Kidney capillary endothelial cell (primary cell): Measurements from ENCODE around the gene SLC66A2.

ENCODE experiments used
- DNase-seq: peaks from one replicate; pipeline ENCODE4 v3.0.0-alpha.2; 2018; ENCODE audit warnings: low spot score

SLC66A2 gene

DNA sequence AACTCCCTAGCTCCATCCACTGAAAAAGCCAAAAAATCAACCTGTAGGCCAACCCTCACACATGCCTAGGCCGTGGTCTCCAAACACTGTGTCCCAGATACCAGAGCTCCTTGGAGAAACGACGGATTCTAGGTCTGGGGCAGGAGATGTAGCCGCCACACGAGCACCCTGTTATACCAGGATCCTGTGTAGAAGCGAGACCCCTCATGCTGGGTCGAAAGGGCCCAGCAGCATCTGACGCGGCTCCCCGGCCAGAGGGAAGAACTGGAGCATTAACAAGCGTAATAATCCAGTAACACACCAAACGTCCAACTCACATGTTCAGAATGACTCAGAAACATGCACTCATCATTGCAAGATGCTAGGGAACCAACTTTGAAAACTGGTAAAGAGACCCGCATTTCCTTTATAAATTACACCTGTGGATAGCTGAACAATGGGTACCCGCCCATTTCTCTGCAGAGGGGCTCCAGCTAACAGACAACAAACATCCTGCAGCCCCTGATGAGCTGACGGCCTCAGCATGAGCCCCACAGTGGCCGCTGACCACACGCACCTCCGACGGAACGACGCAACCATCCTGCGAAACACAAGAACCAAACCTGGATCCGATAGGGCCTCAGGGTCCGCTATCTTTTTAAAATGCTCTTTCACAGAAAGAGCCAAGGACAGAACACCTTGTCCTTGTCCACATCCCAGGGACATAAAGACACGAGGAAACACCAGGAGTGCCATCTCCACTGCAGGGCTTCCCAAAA is 14.2 kb downstream of the SLC66A2 start:
- DNase-seq = no peak

DNA sequence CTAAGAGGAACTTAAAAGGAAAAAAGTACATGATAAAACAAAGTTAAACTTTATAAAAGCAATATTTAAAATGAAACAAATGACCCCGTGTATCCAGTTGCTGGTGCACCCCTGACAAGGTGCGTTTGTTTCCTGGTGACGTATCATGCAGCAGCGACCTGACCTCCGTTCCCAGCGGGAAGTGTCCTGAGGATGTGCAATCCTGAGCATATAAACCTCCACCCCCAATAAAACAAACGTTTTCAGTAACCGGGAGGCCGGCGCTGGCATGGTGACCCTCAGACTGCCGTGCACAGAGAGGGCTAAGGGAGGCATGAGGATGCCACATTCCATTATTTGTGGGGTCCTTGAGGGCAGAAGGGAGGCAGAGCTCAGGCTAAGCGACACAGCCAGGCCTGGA is 14.8 kb downstream of the SLC66A2 start:
- DNase-seq = no peak

DNA sequence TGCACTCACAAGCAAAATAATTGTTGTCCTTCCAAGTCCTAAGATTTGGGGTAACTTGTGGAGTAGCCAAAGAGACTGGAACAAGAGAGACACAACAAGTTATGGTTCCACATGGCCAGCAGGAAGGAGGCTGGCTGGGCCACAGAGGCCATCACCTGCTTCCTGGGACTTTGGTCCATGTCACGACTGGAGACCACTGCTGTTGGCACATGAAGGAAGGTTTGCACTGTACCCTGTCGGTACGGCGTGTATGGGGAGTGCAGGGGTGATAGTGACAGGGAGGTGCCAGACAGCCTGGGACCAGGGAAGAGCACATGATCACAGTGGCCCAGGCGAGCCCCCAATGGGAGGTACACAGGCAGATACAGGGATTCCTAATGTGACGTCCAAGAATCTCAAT is 15.5 kb downstream of the SLC66A2 start:
- no peak for DNase-seq

DNA sequence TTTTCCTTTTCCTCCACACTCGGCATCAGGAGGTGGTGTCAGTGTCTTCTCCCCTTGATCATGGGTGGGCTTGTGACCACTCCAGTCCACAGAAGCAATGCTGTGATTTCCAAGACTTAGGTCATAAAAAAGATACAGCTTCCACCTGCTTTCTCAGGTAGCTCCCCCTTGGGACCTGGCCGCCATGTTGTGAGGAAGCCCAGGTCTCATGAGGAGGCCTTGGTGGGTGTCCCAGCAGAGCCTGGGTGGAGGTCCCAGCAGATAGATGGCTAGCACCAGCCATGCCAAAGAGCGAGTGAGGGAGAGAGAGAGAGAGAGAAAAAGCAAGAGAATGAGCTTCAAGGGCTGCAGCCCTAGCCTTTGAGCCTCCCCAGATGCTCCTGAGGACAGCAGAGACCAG is 16.0 kb downstream of the SLC66A2 start:
- DNase-seq = no peak

DNA sequence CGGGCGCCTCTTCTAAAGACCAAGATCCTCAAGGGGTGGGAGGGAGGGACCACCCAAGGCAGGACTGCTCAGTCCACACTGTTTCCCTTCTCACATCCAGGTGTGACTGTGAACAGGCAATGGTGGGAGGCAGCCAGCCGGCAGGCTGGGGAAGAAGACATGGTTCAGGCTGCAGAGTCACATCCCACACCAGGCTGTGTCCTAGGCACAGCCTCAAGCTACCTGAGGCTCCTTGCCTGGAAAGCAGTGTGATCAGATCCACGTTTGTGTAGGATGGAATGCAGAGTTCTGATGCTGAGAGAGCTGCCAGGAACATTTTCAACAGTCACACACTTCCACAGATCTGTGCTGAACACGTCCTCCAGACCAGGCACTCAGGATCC is 16.4 kb downstream of the SLC66A2 start:
- no peak for DNase-seq

DNA sequence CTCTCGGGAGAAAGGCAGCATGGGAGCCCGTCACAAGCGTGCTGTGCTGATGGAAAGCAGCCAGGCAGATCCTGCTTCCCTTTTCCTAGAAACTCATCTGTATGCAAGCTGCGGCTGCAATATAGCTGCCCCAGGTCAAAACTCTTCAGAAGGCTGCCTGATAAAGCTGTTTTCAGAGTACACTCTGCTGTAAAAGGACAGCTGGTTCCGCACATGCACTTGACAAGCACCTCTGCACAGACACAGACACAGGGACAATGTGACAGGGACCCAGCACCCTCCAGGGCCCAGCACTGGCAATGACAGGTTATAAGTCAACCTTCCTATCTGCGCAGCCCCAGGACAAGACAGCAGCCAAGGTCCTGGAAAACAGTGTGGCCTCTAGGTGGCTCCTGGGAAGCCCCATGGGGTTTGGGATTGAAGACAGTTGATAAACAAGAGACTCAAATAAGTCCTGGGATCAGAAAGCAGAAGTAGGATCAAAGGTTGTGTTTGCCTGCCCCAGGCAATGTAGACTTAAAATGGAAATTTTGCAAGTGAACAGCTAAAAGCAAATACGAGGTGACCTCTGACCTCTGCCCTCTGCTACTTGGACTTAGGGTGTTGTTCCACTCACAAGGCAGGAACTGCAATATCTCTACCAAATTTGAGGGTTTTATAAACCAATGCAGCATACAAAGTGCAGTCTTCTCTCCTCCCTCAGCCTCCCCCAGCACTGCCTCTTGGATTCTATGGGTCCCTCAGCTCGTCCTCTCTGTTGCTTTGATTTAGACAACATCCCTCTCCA is 16.9 kb downstream of the SLC66A2 start:
- DNase-seq = no peak

DNA sequence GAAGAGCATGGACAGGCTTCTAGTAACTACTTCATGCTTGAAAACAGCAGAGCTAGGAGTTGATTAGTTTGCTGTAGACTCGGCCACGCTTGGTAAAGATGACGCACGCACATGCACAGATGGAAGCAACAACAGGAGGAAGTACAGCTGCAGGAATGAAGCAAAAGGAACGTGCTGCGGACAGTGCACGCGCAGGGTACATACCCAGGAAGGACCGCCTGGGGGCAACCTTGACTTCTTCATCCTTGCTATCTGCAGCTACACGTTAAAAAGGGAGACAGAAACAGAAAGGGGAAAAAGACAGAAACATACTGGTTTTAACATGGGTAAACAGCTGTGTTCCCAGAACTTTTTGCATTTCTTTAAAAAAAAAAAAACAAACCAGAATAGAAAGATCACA is 17.7 kb downstream of the SLC66A2 start:
- no peak for DNase-seq

DNA sequence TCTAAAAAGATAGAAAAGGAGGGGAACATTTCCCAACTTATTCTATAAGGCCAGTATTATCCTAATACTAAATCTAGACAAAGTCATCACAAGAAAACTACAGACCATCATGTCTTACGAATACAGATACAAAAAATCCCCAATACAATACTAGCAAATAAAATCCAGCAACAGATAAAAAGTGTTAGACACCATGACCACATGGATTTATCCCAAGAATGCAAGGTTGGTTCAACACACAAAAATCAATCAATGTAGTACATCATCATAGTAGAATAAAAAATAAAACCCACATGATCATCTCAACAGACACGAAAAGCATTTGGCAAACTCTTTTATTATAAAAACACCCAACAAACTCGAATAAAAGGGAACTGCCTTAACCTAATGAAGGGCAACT is 18.5 kb downstream of the SLC66A2 start:
- DNase-seq = no peak

DNA sequence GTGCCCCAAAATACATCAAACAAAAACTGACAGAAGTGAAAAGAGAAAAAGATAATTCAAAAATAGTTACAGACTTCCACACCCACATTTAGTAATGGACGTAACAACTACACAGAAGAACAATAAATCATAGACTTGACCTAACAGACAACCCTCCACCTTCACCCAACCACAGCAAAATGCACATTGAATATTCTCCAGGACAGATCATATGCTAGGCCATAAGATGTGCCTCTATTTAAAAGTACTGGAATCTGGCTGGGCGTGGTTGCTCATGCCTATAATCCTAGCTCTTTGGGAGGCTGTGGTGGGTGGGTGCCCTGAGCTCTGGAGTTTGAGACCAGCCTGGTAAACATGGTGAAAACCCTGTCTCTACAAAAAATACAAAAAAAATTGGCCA is 20.0 kb downstream of the SLC66A2 start:
- DNase-seq = no peak

DNA sequence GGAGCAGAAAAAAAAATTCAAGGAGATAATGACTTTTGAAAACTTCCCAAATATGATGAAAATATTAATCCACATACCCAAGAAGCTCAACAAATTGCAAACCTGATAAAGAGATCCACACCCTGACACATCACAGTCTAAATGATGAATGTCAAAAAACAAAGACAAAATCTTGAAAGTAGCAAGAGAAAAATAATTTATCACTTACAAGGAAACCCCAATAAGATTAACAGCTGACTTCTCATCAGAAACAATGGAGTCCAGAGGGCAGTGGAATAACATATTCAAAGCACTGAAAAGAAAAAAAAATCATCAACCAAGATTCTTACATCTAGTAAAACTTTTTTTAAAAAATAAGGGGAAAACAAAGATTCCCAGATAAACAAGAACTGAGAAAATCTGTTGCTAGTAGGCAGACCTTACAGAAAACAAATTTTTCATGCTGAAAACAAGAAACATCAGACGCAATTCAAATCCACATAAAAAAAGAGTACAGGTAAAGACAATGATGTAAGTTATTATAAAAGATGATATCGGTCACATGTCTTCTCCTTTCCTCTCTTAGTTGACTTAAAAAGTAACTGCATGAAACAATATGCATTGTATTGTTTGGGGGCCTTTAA is 21.3 kb downstream of the SLC66A2 start:
- peak; percentile 11 for DNase-seq

DNA sequence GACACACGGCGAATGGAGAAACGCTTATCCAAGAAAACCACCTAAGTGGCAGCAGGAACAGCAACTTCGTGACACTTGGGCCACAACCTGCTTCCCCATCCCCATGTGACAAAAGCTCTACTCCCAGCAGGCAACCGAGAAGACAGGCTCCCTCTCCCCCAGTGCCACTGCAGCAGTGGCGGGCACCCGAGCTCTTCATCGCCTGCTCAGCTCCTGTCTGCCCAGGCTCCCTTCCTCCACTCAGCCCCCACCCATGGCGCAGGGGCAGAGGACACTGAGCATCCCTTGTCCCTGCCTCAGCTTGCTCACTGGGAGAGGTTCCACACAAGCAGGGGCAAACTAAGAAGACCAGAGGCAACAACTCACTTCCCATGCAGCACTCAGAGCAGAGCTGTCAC is 22.9 kb downstream of the SLC66A2 start:
- no peak for DNase-seq

DNA sequence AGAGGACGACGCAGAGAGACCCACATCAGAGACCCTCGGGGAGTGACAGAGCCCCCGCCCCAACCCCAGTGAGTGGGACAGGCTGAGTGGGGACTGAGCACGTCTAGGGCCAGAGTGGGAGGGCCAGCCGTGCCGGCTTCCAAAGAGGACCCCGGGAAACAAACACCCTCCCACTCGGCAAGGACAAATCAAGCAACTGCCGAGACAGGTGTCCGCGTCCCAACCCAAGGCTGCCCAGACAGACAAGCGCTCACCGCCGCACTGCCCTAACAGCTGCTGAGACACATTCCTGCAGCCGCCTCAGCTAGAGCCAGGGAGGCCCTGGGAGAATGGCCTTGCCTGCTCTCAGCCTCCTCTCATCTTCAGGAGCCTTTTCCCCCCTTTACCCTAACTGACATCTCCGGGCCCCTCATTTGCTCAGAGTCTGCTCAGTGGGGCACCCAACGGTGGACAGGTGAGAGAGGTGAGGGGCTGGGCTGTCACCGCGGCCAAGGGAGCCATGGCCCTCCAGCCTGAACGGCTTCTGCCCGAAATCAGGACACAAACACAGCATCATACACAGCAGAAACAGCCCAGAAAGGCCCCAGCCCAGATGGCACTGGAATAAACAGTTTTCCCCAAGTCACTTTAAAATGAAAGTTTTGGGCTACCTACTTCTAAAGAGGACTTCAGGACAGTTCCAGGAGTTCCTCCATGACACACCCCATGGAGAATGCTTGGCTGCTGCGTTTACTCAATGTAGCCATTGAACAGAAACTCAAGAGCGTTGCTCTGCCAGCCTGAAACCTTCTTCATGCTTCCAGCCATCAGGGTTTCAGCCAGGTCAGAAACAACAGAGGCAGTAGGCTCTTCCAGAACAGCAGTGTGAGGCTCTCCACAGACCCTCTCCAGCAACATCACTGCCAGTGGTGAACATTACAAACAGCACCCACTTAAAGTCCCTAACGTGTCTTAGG is 23.6 kb downstream of the SLC66A2 start:
- DNase-seq = no peak

DNA sequence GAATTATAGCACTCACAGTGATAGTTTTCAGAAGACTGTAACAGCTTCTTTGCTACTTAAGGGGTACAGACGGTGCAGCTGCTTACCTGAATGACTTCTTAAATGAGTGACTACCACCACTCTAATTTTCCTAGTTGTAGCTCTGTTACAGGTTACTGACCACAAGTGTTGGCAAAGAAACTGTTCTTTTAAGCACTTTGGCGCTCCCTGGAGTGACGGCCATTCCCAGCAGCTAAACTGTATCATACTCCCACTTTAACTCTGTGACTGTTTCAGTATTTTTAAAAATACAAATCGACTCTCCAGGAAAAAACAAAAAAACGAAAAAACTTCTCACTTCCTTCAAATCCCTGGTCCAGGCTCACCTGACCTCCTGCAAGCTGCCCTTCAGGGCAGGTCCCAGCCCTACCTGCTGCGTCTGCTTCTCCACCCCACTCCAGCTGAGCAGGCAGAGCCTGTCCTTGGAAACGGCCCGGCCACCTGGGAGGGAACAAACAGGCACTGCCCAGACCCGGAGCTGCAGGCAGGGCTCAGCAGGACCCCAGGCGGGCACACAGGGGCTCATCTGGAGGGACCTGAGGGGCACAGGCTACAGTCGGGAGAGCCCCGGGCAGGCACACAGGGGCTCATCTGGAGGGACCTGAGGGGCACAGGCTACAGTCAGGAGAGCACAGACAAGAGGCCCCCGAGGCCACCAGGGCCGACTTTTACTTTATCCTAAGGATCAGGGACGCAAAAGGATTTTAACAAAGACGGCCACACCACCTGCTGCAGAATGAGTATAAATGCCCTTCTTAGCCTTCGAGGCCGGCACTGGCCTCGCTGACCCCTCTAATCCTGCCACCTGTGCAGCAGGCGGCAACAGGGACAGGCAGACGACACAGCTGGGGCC is 24.5 kb downstream of the SLC66A2 start:
- DNase-seq = no peak

DNA sequence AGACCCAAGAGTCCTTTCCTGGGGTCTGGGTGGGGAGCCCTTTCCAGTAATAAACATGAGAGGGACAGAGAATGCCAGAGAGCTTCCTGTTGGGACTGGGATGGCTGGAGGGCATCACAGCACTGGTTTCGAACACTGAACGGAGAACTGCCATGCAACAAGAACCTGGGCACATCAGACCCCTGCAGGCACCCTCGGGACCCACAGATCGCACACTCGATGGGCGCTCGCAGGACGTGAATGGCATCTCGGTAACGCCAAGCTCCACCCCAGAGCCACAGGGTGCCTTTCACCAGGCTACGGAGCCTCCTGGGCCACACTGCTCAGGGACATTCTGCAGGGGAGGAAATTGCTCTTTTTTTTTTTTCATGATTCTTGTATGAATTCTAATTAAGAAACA is 25.1 kb downstream of the SLC66A2 start:
- DNase-seq = no peak

DNA sequence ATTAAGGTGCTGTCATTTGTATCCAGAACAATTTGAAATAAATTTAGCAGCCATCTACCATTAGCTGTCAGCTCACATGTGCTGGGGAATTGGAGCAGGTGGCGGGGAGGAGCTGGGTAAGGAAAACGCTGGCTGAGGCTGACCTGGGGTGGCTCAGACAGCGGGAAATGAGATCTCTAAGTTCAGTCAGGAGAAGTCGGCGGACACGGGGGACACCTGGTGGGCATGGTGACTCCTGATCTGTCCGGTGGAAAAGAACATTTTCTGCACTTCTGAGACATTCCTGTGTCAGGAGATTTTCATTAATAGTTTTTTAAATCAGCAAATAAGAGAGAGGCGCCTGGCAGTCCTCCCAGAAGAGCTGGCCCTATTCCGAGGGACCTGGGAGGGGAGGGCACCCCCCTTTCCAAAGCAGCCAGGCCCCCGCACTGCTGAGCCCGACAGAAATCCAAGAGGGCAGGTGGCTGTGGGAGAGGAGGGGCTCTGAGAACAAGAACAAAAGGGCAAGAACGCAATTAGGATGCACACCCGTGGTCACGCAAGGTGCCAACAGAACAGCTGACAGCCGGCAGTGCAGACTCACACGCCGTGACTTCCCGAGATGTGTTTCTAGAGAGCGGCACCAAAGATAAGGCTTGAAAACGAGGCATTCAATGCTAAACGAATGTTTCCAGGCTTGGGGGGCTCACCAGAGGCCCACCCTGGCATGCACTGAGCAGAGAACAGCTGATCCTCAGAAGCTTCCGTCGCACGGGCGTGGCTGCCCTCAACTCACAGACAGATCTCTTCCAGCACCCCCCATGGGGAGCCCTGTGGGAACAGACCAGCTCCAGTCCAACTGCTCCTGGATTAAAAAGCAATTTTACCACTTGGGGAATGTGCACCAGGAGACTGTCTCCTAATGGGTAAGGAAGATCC is 26.4 kb downstream of the SLC66A2 start:
- no peak for DNase-seq

DNA sequence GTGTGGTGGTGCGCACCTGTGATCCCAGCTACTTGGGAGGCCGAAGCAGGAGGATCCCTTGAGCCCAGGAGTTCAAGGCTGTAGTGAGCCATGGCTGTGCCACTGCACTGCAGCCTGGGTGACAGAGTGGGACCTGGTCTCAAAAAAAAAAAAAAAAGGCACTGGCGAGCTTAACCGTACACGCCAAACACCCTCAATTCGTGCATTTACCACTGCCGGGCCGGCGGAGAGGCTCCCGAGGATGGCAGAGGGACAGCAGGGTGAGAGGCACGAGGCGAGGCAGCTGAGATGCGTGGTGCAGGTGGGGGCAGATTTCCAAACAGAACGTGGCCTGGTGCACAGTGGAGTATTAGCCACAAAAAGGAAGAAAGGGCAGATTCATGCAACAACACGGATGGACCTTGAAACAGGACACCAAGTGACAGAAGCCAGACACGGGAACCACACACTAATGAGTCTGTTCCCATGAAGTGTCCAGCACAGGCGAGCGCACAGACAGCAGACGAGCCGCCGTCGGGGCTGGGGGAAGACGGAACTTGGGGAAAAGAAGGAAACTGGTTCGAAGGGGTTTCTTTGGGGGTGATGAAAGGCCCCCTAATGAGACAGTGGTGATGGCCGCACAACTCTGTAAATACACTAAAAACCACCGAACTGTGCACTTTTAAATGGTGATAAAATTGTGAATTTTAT is 27.4 kb downstream of the SLC66A2 start:
- no peak for DNase-seq

DNA sequence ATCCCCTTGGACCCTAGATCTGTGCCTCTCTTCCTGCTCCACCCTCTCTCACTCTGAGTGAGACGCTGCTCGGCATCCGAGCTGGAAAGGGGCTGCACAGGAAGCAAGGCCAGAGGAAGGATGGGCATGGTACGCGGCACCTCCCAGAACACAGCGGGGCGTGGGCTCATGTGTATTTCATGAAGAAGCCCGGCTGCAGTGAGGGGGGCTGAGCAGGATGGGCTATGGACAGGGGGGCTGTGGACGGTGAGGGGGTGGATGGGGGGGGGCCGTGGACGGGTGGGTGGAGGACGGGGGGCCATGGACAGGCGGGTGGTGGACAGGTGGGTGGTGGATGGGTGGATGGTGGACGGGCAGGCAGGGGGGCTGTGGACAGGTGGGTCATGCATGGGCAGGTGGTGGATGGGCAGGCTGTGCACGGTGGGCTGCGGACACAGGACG is 28.5 kb downstream of the SLC66A2 start:
- DNase-seq = no peak

DNA sequence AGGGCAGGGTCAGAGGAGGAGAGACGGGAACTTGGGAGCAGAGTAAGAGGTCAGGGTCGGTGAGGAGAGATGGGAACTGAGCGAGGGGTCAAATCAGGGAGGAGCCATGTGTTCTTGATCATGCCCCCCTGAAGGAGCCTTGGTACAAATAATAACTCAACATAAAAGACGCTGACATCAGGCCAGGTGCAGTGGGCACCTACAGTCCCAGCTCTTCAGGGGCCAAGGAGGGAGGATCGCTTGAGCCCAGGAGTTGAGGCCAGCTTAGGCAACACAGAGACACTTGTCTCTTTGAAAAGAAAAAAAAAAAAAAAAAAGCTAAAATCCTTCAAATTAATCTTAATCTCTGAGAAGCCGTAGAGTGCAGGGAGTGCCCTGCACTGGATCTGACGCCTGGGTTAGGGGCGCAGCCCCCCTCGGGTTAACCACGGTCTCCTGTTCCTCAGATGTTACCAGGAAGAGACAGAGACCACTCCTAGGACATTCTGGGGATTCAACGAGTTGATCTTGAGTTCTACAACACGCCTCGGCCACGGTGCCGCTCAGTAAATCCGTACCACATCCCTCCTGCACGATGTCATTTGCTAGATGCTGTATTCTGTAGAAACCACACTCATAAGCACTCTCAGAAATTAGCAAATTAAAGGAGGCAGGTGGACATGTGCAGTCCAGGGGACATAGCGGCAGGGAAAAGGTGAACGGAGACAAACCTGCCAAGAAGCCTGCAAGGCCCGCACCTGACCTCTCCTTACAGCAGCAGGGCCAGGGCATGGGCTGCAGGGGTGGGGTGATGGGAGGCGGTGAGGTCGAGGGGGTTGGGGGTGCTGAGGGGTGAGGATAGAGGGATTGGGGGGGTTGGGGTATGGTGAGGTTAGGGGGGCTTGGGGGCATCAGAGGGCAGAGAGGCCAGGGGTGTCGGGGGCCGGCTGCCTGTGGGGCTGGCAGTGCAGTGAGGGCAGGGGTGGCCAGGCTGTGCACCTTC is 29.2 kb downstream of the SLC66A2 start:
- no peak for DNase-seq
